ENCODE results near the gene CELF5.

The CELF5 gene

GRCh38 chr19:3266792-3267514 is 42.5 kb downstream of the CELF5 start:
- H3K4me3 ChIP-seq (ENCODE audit: low read depth, low read length) = no peak overlapping the region
- TF ChIP-seq, protein P1, sequence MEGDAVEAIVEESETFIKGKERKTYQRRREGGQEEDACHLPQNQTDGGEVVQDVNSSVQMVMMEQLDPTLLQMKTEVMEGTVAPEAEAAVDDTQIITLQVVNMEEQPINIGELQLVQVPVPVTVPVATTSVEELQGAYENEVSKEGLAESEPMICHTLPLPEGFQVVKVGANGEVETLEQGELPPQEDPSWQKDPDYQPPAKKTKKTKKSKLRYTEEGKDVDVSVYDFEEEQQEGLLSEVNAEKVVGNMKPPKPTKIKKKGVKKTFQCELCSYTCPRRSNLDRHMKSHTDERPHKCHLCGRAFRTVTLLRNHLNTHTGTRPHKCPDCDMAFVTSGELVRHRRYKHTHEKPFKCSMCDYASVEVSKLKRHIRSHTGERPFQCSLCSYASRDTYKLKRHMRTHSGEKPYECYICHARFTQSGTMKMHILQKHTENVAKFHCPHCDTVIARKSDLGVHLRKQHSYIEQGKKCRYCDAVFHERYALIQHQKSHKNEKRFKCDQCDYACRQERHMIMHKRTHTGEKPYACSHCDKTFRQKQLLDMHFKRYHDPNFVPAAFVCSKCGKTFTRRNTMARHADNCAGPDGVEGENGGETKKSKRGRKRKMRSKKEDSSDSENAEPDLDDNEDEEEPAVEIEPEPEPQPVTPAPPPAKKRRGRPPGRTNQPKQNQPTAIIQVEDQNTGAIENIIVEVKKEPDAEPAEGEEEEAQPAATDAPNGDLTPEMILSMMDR (IDR thresholded peaks at IDR 0.05; ENCODE audit: low read depth, low read length) = no peak

DNA sequence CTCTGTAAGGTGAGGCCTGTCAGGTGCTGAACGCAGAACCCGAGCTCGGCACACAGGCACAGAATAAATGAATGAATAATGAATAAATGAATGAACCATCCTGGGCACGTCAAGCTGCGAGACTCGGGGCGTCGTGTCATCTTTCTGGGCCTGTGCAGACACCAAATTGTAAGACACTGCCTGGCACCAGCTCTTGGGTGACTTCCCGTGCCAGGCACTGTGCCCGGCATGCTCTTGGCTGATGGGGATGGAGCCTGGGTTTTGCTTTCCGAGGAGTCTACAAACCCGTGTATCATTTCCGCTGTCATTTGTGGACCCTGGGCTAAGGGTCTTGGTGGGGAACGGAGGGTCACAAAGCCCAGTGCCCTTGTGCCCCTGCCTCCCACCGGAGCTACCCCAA is 43.9 kb downstream of the CELF5 start:
- no peak overlapping the region for H3K4me3 ChIP-seq (ENCODE audit: low read depth, low read length)
- TF ChIP-seq, protein P1 (IDR thresholded peaks at IDR 0.05; ENCODE audit: low read depth, low read length) = no peak

DNA sequence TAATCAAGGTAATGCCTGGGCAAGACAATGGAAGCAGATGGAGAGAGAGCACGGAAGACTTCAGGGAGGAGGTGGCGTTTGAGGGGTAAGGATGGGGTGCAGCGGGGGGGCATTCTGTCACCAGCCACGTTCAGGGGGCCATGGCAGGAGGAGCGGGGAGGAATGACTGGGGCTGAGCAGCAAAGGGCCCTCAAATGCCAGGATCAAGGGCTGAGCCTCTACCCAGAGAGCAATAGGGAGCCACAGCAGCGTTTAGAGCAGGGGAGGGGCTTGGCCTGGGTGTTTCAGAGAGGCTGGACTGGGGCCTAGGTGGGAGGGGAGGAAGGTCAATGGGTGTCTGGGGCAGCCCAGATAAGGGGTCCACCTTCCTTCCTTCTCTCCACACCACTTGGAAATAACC is 44.3 kb downstream of the CELF5 start:
- TF ChIP-seq, protein P1 (IDR thresholded peaks at IDR 0.05; ENCODE audit: low read depth, low read length) = no peak
- H3K4me3 ChIP-seq (ENCODE audit: low read depth, low read length) = no peak overlapping the region

DNA sequence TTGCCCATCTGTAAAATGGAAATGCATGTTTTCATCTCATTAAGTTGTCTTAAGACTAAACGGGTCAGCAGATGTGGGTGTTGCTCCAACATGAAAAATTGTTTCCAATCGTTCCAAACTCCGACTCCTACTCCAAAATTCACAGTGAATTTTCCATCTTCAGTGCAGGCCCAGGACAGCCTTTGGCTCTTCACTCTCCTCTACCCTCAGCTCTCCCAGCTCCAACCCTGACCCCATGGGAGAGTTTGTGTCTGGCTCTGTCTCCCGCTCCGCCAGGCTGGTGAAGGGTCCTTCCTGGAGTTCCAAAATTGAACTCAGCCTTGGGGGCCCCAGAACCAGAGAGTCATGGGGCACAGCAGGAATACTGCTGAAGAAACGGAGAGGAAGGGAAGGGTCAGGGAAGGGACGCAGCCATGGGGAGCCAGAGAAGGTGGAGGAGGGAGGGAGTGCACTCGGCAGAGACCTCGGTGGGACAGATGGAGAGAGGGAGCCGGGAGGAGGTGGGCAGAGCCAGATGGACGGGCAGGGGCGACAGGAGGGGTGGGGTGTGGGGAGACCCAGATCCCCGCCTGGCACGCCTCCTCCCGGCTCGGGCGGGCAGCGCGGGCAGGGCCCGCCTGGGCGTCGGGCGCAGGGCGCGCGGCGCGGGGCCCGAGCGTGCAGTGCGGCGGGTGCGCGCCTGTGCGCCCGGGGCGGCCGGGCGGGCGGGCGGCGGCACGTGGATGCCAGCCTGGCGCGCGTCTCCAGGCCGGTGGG is 45.6 kb downstream of the CELF5 start:
- H3K4me3 ChIP-seq (ENCODE audit: low read depth, low read length) = no peak overlapping the region
- TF ChIP-seq, protein P1 (IDR thresholded peaks at IDR 0.05; ENCODE audit: low read depth, low read length) = no peak

- TF ChIP-seq, protein P1 (IDR thresholded peaks at IDR 0.05; ENCODE audit: low read depth, low read length) = no peak
- no peak overlapping the region for H3K4me3 ChIP-seq (ENCODE audit: low read depth, low read length)
These were observed 46.4 kb downstream of the CELF5 start for GRCh38 chr19:3270902-3271301.

- no peak overlapping the region for H3K4me3 ChIP-seq (ENCODE audit: low read depth, low read length)
- TF ChIP-seq, protein P1 (IDR thresholded peaks at IDR 0.05; ENCODE audit: low read depth, low read length) = no peak
These were observed 48.0 kb downstream of the CELF5 start for GRCh38 chr19:3272401-3272931.

GRCh38 chr19:3272952-3273351 is 48.5 kb downstream of the CELF5 start:
- no peak overlapping the region for H3K4me3 ChIP-seq (ENCODE audit: low read depth, low read length)
- TF ChIP-seq, protein P1 (IDR thresholded peaks at IDR 0.05; ENCODE audit: low read depth, low read length) = no peak

Data from WI38 (cell line).